Colonic mucosa (tissue), 4 donors: ENCODE measurements around the gene SLC2A2. TPM values are rescaled to one million over a fixed set of nuclear protein-coding genes. Genes with fewer than 3 reads are reported as not detected.

Source experiments
- DNase-seq: peaks from one replicate; pipeline ENCODE4 v3.0.0-alpha.2; 2020
- H3K27ac ChIP-seq: fragments of 200-600 bp; one replicate; pipeline ENCODE4 v1.8.0; 2021
- H3K27me3 ChIP-seq: fragments of 200-600 bp; one replicate; pipeline ENCODE4 v1.8.0; 2021
- H3K36me3 ChIP-seq: fragments of 200-600 bp; one replicate; pipeline ENCODE4 v1.8.0; 2021
- H3K4me1 ChIP-seq: fragments of 200-600 bp; one replicate; pipeline ENCODE4 v1.8.0; 2021; ENCODE audit warnings: mild to moderate bottlenecking
- H3K4me3 ChIP-seq: fragments of 200-600 bp; one replicate; pipeline ENCODE4 v1.8.0; 2021
- H3K9ac ChIP-seq, 2 donors: one replicate each; pipeline ENCODE4 v1.7.0; 2013; ENCODE audit warnings: control low read depth in 2 of 2, low read depth in 2 of 2, low read length in 2 of 2
- H3K9me3 ChIP-seq: fragments of 200-600 bp; one replicate; pipeline ENCODE4 v1.8.0; 2021
- CTCF ChIP-seq: fragments of 200-600 bp; IDR thresholded peaks from one replicate; pipeline ENCODE4 v1.8.0; 2022; ENCODE audit warnings: antibody characterized with exemption, mild to moderate bottlenecking
- intact Hi-C: fragments of 100-400 bp; cut with DNase I; formaldehyde crosslinking; loops from one replicate; pipeline ENCODE4 v1.14.1; 2022
- total RNA-seq, 2 donors: library from RNA; stranded (reverse); fragmentation: NEBNext Ultra II Directional in 1 of 2; extraction: Animal tissue kit (Norgen Biotek cat#: 25700) in 1 of 2; gene quantifications; one replicate each; pipeline ENCODE4 v1.2.1, GENCODE V29; 2021
- donor health status: healthy.
- donor health status: DM: no; HTN: no; CAD: no.
- donor health status: DM: no; HTN: no; CAD: no.

SLC2A2 gene
- total RNA-seq, 2 donors from 2014 or later, result 0.08 to 0.27 TPM

GRCh38 chr3:170949211-170949610 lies 77.3 kb downstream of the SLC2A2 start:
- H3K36me3 ChIP-seq, result no peaks in the 10 kb centered on the region
- no peaks in the 10 kb centered on the region for H3K27me3 ChIP-seq
- no peak overlapping the region for H3K4me3 ChIP-seq
- H3K9me3 ChIP-seq, result no peaks in the 10 kb centered on the region
- no peak for DNase-seq
- no peak overlapping the region for H3K27ac ChIP-seq
- no peak overlapping the region for H3K9ac ChIP-seq
- intact Hi-C loops, result no loop called here
- no peak for TF ChIP-seq CTCF
- no peaks in the 10 kb centered on the region for H3K4me1 ChIP-seq

- intact Hi-C loops, result no loop called here
- TF ChIP-seq CTCF, result no peak
- Histone ChIP-seq H3K9ac (no peak overlapping the region), H3K27me3 (no peaks in the 10 kb centered on the region), H3K9me3 (no peaks in the 10 kb centered on the region), H3K27ac (no peak overlapping the region), H3K4me3 (no peak overlapping the region), H3K4me1 (no peaks in the 10 kb centered on the region), H3K36me3 (no peaks in the 10 kb centered on the region)
- no peak for DNase-seq
Measured at GRCh38 chr3:170947018-170947769, 79.3 kb downstream of the SLC2A2 start.

Other genes starting within 250 kb of the SLC2A2 start
- gene RPL22L1, start 156.5 kb downstream of the SLC2A2 start, total RNA-seq, result 10 to 100 TPM; 37.7 to 67.8 TPM
- gene EIF5A2, start 118.1 kb downstream of the SLC2A2 start, total RNA-seq, result 1 to 10 TPM; 6.1 to 9.6 TPM